ENCODE data around the gene SENP1. TPM values are rescaled to one million over a fixed set of nuclear protein-coding genes. Genes with fewer than 3 reads are reported as not detected.

SENP1 gene
- total RNA-seq, 2 donors from 2014 or later = 11.6 to 13.9 TPM

GRCh38 chr12:48010366-48010970 is 95.4 kb downstream of the SENP1 start:
- H3K4me1 ChIP-seq = no peaks in the 10 kb centered on the region
- DNase-seq (ENCODE audit: low spot score) = no peak
- no peak overlapping the region for H3K4me3 ChIP-seq
- TF ChIP-seq CTCF (IDR thresholded peaks at IDR 0.05) = no peak
- no peaks in the 10 kb centered on the region for H3K27me3 ChIP-seq
- H3K36me3 ChIP-seq = no peaks in the 10 kb centered on the region
- H3K9me3 ChIP-seq = no peaks in the 10 kb centered on the region
- no peak overlapping the region for H3K27ac ChIP-seq

- no peak overlapping the region for H3K4me3 ChIP-seq
- no peak for DNase-seq (ENCODE audit: low spot score)
- H3K4me1 ChIP-seq = peaks cover 0 to 7% of the 10 kb centered on the region in 2 donors
- no peak for TF ChIP-seq CTCF (IDR thresholded peaks at IDR 0.05)
- peaks cover 4 to 8% of the 10 kb centered on the region in 2 donors for H3K27me3 ChIP-seq
- no peaks in the 10 kb centered on the region for H3K36me3 ChIP-seq
- no peaks in the 10 kb centered on the region for H3K9me3 ChIP-seq
- no peak overlapping the region for H3K27ac ChIP-seq
These were observed 96.4 kb downstream of the SENP1 start for GRCh38 chr12:48009471-48009870.

- Histone ChIP-seq H3K27me3 (peaks cover 6 to 13% of the 10 kb centered on the region in 2 donors), H3K27ac (no peak overlapping the region), H3K36me3 (no peaks in the 10 kb centered on the region), H3K4me3 (no peak overlapping the region), H3K9me3 (no peaks in the 10 kb centered on the region), H3K4me1 (peaks cover 0 to 12% of the 10 kb centered on the region in 2 donors)
- no peak for TF ChIP-seq CTCF (IDR thresholded peaks at IDR 0.05)
- DNase-seq (ENCODE audit: low spot score) = no peak
These were observed 96.9 kb downstream of the SENP1 start for GRCh38 chr12:48008950-48009349.

- Histone ChIP-seq H3K27me3 (peaks cover 6 to 19% of the 10 kb centered on the region in 2 donors), H3K4me1 (peaks cover 0 to 18% of the 10 kb centered on the region in 2 donors), H3K36me3 (no peaks in the 10 kb centered on the region), H3K9me3 (no peaks in the 10 kb centered on the region), H3K4me3 (no peak overlapping the region), H3K27ac (no peak overlapping the region)
- no peak for DNase-seq (ENCODE audit: low spot score)
- TF ChIP-seq CTCF (IDR thresholded peaks at IDR 0.05) = no peak
These were observed 97.5 kb downstream of the SENP1 start for GRCh38 chr12:48008349-48008748.

GRCh38 chr12:48007206-48007605 is 98.7 kb downstream of the SENP1 start:
- Histone ChIP-seq H3K27ac (no peak overlapping the region), H3K4me3 (no peak overlapping the region), H3K27me3 (peaks cover 10 to 26% of the 10 kb centered on the region in 2 donors), H3K36me3 (no peaks in the 10 kb centered on the region), H3K4me1 (peaks cover 0 to 30% of the 10 kb centered on the region in 2 donors), H3K9me3 (no peaks in the 10 kb centered on the region)
- no peak for DNase-seq (ENCODE audit: low spot score)
- no peak for TF ChIP-seq CTCF (IDR thresholded peaks at IDR 0.05)

- H3K27me3 ChIP-seq = peaks cover 10 to 26% of the 10 kb centered on the region in 2 donors
- no peak overlapping the region for H3K4me3 ChIP-seq
- TF ChIP-seq CTCF (IDR thresholded peaks at IDR 0.05) = no peak
- no peaks in the 10 kb centered on the region for H3K9me3 ChIP-seq
- H3K4me1 ChIP-seq = peaks cover 0 to 44% of the 10 kb centered on the region in 2 donors
- no peaks in the 10 kb centered on the region for H3K36me3 ChIP-seq
- DNase-seq (ENCODE audit: low spot score) = no peak
- H3K27ac ChIP-seq = no peak overlapping the region
These were observed 100.2 kb downstream of the SENP1 start for GRCh38 chr12:48005750-48006021.
